Sciatic nerve (tissue), 2 donors: Measurements from ENCODE around the gene ARHGEF18. TPM values are rescaled to one million over a fixed set of nuclear protein-coding genes. Genes with fewer than 3 reads are reported as not detected.
"Not testable (repeated sequence)": the region's sequence is repeated elsewhere in the genome, so short reads cannot be mapped to it uniquely, and the experiment has no call there.

ENCODE experiments used
- ATAC-seq: fragments of 200-7000 bp; cut with Tn5 transposase; one replicate; pipeline ENCODE4 v1.9.1; 2020; ENCODE audit warnings: mild to moderate bottlenecking, moderate library complexity
- DNase-seq: peaks from one replicate; pipeline ENCODE4 v3.0.0-alpha.2; 2020; ENCODE audit warnings: low spot score
- intact Hi-C: fragments of 100-400 bp; cut with DNase I; formaldehyde crosslinking; loops from one replicate; pipeline ENCODE4 v1.14.2; 2022
- total RNA-seq: library from RNA; stranded (reverse); fragmentation: NEBNext Ultra II Directional; extraction: Animal tissue kit (Norgen Biotek cat#: 25700); gene quantifications from one replicate; pipeline ENCODE4 v1.2.1, GENCODE V29; 2021
- donor health status: DM: no; HTN: no; CAD: no.
- donor health status: DM: no; HTN: no; CAD: no.

Gene ARHGEF18
- total RNA-seq, 1 donor from 2014 or later: 25.7 TPM

DNA sequence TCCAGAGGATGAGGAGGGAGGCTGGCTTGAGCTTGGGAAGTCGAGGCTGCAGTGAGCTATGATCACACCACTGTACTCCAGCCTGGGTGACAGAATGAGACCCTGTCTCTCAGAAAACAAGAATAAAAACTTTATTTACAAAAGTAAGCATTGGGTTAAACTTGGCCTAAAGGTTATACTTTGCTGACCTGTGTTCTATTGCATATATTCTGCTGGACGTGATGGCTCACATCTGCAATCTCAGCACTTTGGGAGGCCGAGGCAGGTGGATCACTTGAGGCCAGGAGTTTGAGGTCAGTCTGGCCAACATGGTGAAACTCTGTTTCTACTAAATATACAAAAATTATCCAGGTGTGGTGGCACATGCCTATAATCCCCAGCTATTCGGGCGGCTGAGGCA lies 6.6 kb upstream of the ARHGEF18 start:
- ATAC-seq (no peak), DNase-seq (peak; percentile 19)
- intact Hi-C loops: loop anchor here (5.0 kb wide), 1 partner anchor 240 kb away; no protein-coding TSS in a partner anchor

DNA sequence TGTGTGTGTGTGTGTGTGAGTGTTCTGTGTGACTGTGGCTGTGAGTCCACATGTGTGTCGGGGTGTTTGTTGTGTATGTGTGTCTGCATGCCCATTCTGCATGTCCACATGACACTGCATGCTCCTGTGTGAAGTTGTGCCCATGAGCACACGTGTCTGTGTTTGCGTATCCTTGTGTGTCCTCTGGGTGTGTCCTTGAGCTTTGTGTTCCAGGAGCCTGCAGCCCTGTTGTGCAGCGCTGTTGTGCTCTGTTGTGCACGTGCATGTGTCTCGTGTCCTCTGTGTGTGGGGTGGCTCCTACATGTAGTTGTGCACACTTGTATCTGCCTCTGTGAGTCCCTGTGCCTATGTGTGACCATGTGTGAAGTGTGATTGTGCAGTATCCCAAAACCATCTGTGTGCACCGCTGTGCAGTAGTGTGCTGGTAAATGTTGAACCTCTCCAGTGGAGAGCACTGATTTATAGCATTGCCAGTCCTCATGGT lies 2.2 kb upstream of the ARHGEF18 start:
- peak; percentile 23 for DNase-seq
- ATAC-seq: no peak
- intact Hi-C loops: no loop called here

DNA sequence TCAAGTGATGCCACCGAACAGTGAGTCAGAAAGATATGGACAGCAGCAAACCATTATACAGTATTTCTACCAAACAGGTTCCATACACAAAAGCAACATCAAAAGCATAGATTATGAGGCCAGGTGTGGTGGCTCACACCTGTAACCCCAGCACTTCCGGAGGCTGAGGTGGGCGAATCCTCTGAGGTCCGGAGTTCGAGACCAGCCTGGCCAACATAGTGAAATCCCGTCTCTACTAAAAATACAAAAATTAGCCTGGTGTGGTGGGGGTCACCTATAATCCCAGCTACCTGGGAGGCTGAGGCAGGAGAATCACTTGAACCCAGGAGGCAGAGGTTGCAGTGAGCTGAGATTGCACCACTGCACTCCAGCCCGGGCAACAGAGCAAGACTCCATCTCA lies 1.7 kb upstream of the ARHGEF18 start:
- peak; percentile 23 for DNase-seq
- ATAC-seq, intact Hi-C loops: not testable (repeated sequence)

DNA sequence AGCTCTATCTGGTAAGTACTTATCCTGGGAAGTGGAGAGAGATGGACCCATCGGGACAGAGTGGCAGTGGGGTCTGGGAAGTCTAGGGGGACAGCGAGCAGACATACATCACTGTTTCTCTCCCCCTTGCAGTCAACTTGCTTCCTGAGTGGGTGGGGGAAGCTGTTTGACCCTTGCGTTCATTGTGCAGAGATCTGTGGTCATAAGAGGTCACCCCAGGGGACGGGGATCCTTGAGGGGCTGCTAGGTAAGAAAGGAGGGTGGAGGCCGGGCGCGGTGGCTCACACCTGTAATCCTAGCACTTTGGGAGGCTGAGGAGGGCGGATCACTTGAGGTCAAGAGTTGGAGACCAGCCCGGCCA lies 474 bp downstream of the ARHGEF18 start:
- intact Hi-C loops: no loop called here
- peak; percentile 42 for DNase-seq

DNA sequence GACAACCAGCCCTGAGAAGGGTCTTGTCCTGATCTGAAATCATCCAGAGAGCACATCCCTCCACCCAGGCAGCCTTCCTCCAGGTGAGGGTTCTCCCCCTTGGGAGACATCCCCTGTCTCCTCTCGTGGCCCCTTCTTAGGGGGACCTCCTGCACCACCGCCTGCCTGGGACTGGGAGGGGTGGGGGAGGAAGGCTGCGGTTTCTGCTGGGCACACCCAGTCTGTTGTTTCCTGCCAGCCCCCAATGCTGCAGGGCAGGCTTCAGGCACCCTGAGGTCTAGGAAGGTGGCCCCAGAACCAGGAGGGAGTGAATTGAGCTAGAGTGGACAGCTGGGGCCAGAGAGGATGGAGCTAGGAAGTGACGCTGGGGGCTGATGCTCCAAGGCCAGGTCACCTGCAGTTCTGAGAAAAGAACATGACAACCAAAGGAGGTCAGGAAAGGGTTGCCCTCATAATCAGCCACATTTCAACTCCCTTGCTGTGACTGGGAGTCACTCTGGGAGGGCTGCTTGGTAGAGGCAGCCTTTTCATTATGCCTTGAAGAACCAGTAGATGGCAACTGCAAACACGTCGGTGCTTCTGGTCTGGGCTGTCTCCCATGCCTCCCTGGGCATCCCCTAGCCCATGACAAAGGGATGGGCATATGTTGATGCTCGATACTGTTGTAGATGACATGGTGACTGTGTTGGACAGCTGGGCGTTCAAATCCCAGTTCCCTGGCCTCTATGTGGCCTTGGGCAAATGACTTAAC lies 1.4 kb downstream of the ARHGEF18 start:
- intact Hi-C loops: no loop called here
- ATAC-seq (no peak), DNase-seq (peak; percentile 49)

More for the DNA sequence above, 474 bp downstream of the ARHGEF18 start:
- ATAC-seq: no peak

DNA sequence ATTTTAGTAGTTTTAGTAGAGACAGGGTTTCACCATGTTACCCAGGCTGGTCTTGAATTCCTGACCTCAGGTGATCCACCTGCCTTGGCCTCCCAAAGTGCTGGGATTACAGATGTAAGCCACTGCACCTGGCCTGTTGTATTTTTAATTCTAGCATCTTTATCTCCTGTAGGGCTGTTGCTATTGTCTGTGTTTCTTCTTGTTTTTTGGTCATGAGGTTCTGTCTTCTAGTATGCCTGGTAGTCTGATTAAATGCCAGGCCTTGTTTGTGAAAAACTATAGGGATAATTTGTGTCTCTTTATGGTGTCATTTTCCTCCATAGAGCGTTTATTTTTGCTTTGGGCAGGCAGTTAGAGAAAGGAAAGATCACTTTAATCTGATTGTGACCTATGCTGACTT lies 3.1 kb downstream of the ARHGEF18 start:
- no peak for ATAC-seq
- no peak for DNase-seq
- intact Hi-C loops: no loop called here

DNA sequence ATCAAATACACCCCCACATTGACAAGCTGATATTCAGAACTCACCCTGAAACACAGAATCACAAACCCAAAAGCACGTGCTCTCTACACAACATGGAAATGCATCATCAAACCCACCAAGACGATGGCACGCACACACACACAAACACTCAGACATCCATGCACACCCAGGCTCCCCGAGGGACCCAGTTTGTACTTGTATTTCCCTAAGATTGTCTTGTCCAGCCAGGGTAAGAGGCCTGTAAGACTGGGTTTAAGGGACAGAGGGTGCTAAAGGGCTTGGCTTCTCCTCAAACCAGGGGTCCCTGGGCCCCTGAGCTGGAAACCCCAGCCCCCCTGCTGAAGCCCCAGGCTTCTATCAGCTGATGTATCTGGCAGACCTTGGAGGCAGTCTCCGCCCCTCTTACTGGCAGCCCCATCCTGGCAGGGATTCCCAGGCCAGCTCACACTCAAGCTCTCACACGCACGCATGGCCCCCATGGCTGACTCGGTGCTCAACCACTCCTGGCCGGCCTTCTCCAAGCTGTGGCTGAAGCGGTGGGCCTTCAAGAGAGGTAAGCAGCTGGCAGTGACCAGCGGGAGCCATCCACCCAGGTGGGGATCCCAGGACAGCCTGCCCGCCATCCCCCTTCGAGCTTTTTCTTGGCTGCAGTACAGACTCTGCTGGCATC lies 6.5 kb downstream of the ARHGEF18 start:
- intact Hi-C loops: no loop called here
- DNase-seq: no peak
- ATAC-seq: peak; percentile 26

DNA sequence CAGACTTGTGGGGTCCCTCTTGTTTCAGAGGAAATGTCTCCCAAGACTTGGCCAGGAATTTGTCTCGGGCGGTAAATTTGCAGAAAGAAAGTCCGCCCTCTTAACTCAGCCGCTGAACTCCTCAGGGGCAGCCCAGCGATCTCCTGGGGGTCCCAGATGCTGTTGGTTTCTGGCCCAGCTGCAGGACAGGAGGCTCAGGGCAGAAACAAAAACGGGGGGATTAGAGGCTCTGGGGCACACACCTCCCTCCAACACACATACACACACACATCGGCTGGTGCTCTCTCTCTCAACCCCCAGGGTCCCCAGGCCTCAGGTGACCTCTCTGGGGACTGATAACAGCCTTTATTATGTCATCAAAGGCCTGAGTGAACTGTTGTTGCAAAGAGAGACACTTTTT lies 7.1 kb downstream of the ARHGEF18 start:
- DNase-seq: no peak
- ATAC-seq: no peak
- intact Hi-C loops: no loop called here

DNA sequence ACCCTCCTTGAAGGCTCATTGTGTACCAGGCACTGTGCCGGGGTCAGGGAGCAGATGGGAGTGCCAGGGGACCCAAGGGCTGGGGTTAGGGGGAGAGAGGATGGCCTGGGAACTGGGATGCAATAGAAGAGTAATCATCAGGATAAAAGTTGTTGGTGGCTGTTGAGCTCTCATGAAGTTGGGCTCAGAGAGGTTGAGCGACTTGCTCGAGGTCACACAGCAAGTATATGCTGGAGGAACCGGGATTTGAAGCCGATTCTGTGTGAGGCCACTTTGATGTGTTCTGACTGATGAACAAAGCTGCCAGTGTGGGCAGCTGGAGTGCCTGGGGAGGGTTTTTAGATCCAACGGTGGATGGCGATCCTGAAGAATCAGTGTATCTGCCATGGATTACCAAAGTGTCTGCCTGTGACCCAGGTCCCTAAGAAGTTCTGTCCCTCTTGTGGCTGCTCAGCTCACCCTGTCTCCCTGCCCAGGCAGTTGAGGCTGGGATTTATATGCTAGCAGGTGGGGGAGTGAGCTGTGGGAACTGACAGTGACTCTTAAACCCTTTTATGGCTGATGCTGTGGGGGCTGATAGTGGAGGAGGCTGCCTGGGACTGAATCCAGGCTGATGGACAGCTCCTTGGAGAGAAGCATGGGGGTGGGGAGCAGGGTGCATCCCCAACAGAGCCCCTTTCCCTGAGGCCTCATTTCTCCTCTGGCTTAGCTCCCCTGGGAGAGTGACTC lies 8.3 kb downstream of the ARHGEF18 start:
- ATAC-seq (no peak), DNase-seq (no peak)
- intact Hi-C loops: no loop called here

DNA sequence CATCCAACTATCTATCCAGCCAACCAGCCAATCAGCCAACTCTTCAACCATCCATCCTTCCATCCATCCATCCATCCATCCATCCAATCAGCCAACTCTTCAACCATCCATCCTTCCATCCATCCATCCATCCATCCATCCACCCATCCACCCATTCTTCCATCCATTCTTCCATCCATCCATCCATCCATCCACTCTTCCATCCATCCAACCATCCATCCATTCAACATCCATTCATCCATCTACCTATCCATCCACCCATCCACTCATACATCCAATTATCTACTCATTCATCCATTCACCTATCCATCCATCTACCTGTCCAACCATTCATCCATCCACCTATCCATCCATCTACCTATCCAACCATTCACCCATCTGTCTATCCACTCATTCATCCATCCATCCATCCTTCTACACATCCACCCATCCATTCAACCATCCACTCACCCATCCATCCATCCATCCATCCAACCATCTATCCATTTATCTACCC lies 9.4 kb downstream of the ARHGEF18 start:
- intact Hi-C loops: no loop called here
- DNase-seq: no peak
- ATAC-seq: no peak

DNA sequence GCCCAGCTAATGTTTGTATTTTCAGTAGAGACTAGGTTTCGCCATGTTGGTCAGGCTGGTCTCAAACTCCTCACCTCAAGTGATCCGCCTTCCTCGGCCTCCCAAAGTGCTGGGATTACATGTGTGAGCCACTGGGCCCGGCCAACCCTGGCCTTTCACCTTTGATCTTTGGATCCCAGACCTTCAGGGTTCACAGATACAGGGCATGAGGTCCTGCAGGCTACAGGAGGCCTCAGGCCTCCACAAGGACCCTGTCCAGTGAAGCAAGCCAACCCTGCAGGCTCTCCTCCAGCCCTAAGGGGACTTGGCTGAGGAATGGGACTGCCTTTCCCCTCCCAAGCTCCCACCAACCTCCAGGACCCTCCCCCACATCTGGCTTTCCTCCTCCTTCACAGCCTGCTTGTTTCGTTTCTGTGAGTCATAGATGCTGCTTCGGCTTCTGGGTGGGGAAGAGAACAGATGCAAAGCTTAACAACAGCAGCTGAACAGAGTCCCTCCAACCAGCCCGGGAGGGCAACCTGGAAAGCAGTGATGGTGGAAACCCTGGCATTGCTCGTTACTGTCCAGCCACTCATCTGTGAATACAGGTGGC lies 11.8 kb downstream of the ARHGEF18 start:
- intact Hi-C loops: no loop called here
- DNase-seq: no peak
- no peak for ATAC-seq

DNA sequence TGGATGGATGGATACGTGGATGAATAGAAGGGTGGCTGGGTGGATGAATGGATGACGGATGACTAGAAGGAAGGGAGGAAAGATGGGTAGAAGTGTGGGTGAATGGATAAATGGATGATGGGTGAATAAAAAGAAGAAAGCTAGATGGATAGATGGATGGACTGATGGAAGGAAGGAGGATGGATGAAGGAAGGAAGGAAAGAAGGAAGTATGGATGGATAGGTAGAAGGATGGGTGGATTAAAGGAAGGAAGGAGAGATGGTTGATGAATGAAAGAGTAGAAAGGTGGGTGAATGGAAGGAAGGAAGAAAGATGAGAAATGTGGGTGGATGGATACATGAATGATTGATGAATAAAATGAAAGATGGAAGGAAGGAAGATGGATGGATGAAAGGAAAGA lies 14.5 kb downstream of the ARHGEF18 start:
- ATAC-seq (no peak), DNase-seq (no peak)
- intact Hi-C loops: no loop called here

DNA sequence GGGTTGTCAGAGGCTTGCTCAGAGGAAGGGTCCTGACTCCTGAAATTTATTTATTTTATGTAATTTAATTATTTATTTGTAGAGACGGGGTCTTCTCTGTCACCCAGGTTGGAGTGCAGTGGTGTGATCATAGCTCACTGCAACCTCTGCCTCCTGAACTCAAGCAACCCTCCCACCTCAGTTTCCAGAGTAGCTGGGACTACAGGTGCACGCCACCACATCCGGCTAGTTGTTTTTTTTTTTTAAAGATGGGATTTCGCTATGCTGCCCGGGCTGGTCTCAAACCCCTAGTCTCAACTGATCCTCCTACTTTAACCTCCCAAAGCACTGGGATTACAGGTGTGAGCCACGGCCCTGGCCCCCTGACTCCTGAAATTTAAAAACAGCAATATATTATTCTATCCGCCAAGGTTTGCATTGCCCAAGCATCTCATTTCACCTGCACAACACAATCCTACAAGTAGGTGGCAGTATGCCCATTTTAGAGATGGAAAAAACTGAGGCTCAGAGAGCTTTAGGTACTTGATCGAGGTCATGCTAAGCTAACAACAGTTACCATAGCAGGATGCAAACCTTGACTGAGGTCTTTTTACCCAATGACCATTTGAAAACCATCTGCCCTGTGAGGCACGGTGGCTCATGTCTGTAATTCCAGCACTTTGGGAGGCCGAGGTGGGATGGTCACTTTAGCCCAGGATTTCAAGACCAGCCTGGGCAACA lies 18.1 kb downstream of the ARHGEF18 start:
- intact Hi-C loops: no loop called here
- DNase-seq: no peak
- ATAC-seq: no peak

DNA sequence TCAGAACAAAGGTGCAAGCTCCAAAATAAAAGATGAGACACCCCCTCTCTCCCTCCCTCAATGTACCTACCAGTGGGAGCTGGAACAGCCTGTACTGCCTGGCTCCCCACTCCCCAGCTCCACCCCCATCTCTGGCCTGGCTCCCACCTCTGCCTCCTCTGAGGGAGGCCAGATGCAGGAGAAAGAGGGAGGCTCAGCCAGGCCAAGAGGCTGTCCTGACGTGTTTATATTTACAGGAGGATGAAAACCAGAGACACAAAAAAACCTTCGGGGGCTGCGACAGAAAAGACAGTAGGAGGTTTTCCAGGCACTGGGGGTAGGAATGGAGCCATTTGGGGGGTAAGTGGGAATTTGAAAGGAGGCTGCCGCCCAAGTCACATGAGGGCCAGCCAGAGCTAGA lies 19.7 kb downstream of the ARHGEF18 start:
- ATAC-seq (no peak), DNase-seq (no peak)
- intact Hi-C loops: no loop called here

DNA sequence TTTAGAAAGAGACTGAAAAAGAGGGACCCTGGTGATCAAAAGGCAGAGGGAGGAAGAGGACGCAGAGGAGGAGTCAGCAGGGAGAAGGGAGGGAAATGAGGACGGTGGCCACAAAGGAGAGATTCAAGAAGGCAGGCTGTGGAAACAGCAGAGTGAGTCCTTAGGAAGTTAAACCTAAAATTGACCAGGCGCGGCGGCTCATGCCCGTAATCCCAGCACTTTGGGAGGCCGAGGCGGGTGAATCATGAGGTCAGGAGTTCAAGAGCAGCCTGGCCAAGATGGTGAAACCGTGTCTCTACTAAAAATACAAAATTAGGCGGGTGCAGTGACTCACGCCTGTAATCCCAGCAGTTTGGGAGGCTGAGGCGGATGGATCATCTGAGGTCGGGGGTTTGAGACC lies 20.1 kb downstream of the ARHGEF18 start:
- intact Hi-C loops, DNase-seq: not testable (repeated sequence)
- peak; percentile 81 for ATAC-seq

DNA sequence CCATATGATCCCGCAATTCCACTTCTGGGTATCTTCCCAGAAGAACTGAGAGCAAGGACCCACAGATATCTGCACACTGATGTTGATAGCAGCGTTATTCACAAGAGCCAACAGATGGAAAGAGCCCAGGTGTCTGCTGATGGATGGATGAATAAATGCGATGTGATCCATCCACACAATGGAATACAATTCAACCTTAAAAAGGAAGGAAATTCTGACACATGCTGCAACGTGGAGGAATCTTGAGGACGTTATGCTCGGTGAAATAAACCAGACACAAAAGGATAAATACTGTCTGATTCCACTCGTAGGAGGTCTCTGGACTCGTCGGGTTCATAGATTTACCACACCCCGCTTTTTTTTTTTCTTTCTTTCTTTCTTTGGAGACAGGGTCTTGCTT lies 21.8 kb downstream of the ARHGEF18 start:
- DNase-seq (no peak), ATAC-seq (no peak)
- intact Hi-C loops: no loop called here

DNA sequence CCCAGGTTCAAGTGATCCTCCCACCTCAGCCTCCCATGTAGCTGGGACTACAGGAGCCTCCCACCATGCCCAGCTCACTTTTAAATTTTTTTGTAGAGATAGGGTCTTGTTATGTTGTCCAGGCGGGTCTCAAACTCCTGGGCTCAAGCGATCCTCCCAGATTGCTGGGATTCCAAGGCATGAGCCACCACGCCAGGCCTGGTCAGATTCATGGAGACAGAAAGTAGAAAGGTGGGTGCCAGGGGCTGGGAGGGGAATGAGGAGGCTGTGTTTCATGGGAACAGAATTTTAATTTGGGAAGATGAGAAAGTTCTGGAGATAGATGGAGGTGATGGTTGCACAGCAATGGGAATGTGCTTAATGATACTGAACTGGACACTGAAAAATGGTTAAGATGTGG lies 22.3 kb downstream of the ARHGEF18 start:
- no peak for DNase-seq
- intact Hi-C loops: no loop called here
- no peak for ATAC-seq

DNA sequence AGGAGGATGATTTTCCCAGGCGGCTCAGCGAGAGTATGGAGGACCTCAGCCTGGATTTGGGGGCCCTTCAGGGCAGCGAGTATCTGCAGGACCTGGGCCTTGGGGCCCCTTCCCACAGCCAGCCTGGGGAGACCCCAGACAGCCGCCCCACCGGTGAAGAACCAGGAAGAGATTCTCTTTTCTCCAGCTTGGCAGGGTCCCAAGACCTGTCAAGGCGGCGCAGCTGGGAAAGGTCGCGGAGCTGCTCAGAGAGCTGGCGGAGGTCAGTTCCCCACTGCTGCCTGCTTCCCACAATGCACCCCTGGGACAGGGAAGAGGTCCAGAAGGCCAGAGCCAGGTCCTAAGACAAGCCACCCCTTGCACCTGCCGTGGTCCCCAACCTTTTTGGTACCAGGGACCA lies 24.1 kb downstream of the ARHGEF18 start:
- intact Hi-C loops: no loop called here
- ATAC-seq (no peak), DNase-seq (no peak)

DNA sequence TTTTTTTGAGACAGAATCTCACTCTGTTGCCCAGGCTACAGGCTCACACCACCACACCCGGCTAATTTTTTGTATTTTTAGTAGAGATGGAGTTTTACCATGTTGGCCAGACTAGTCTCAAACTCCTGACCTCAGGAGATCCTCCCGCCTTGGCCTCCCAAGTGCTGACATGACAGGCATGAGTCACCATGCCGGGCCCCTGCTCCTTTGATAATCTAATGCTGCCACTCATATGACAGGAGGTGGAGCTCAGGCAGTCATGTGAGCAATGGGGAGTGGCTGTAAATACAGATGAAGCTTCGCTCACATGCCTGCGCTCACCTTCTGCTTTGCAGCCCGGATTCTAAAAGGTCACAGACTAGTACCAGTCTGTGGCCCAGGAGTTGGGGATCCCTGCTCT lies 25.1 kb downstream of the ARHGEF18 start:
- no peak for DNase-seq
- intact Hi-C loops: no loop called here
- no peak for ATAC-seq
